HepG2 (cell line): Measurements from ENCODE around the gene SEPHS1. TPM values are rescaled to one million over a fixed set of nuclear protein-coding genes. Genes with fewer than 3 reads are reported as not detected.

Source experiments
- CENPBD1 ChIP-seq: sonication (generic); formaldehyde crosslinking; IDR thresholded peaks from 2 replicates; pipeline ENCODE4 v1.8.0; 2022; ENCODE audit warnings: missing genetic modification reagents, low read depth, mild to moderate bottlenecking, borderline replicate concordance
- FOSL2 ChIP-seq: sonication (generic); formaldehyde crosslinking; IDR thresholded peaks from 2 replicates; pipeline ENCODE4 v1.4.0; 2020; ENCODE audit warnings: missing genetic modification reagents
- HDAC6 ChIP-seq: fragments of 200-600 bp; sonication (generic); IDR thresholded peaks from 2 replicates; pipeline ENCODE4 v1.7.0; 2017; ENCODE audit warnings: mild to moderate bottlenecking, antibody characterized with exemption, low read length, low read depth
- KIAA2018 ChIP-seq: sonication (generic); formaldehyde crosslinking; IDR thresholded peaks from 2 replicates; pipeline ENCODE4 v1.5.0; 2020; ENCODE audit warnings: mild to moderate bottlenecking, missing genetic modification reagents, borderline replicate concordance
- MTA3 ChIP-seq: sonication (generic); formaldehyde crosslinking; IDR thresholded peaks from 2 replicates; pipeline ENCODE4 v1.4.0; 2020; ENCODE audit warnings: missing genetic modification reagents
- POLR2A ChIP-seq, 2 experiments: IDR thresholded peaks; 2 replicates each; pipeline ENCODE4 v1.6.1; 2011; ENCODE audit warnings: low read depth in 2 of 2, low read length in 2 of 2, mild to moderate bottlenecking in 1 of 2, moderate library complexity in 1 of 2; ENCODE audit not compliant: insufficient read depth in 1 of 2
- PRMT3 ChIP-seq: sonication (generic); formaldehyde crosslinking; IDR thresholded peaks from 2 replicates; pipeline ENCODE4 v1.8.1; 2022; ENCODE audit warnings: low read depth, mild to moderate bottlenecking, moderate library complexity, missing genetic modification reagents, borderline replicate concordance
- SAP130 ChIP-seq: IDR thresholded peaks from 2 replicates; pipeline ENCODE4 v1.6.1; 2016; ENCODE audit warnings: low read depth
- ZBED4 ChIP-seq: sonication (generic); formaldehyde crosslinking; IDR thresholded peaks from 2 replicates; pipeline ENCODE4 v1.4.0; 2020; ENCODE audit warnings: missing genetic modification reagents, borderline replicate concordance
- ZNF362 ChIP-seq: sonication (generic); formaldehyde crosslinking; IDR thresholded peaks from 2 replicates; pipeline ENCODE4 v1.4.0; 2020; ENCODE audit warnings: missing genetic modification reagents, mild to moderate bottlenecking, borderline replicate concordance
- ZNF550 ChIP-seq: sonication (generic); formaldehyde crosslinking; IDR thresholded peaks from 2 replicates; pipeline ENCODE4 v1.4.0; 2020; ENCODE audit warnings: mild to moderate bottlenecking, missing genetic modification reagents, borderline replicate concordance
- ZNF564 ChIP-seq: sonication (generic); formaldehyde crosslinking; IDR thresholded peaks from 2 replicates; pipeline ENCODE4 v1.8.1; 2023; ENCODE audit warnings: mild to moderate bottlenecking, missing genetic modification reagents
- ZNF607 ChIP-seq: sonication (generic); formaldehyde crosslinking; IDR thresholded peaks from 2 replicates; pipeline ENCODE4 v1.5.1; 2020; ENCODE audit warnings: missing genetic modification reagents, mild to moderate bottlenecking, borderline replicate concordance
- ZNF678 ChIP-seq: sonication (generic); formaldehyde crosslinking; IDR thresholded peaks from 2 replicates; pipeline ENCODE4 v1.4.0; 2020; ENCODE audit warnings: mild to moderate bottlenecking, missing genetic modification reagents
- polyA plus RNA-seq, 8 experiments: library from polyadenylated mRNA; depleted of rRNA in 3 of 8; stranded (reverse) in 7 of 8; unstranded in 1 of 8; fragments of >200 nt; fragmentation: Illumina TruSeq in 4 of 8; extraction: Trizol in 4 of 8; gene quantifications; 2 replicates each; pipeline versions ENCODE4 v1.2.1 to v1.2.3, GENCODE V29; 2011 to 2016; ENCODE audit warnings: low read depth in 4 of 8, missing spikeins in 1 of 8, mixed read lengths in 1 of 8; ENCODE audit not compliant: insufficient read depth in 1 of 8
- total RNA-seq, 5 experiments: library from RNA; depleted of rRNA; stranded (reverse); fragments of >200 nt; fragmentation: Illumina TruSeq; extraction: Trizol; gene quantifications; 2 replicates each; pipeline ENCODE4 v1.2.3, GENCODE V29; 2016; ENCODE audit warnings: low read depth in 1 of 5

SEPHS1 gene
- total and polyA plus RNA-seq, 2 of the 13 experiments (the other 11 are each of a cell fraction or from before 2014, with no cell fraction given), result 57.8 to 61.5 TPM

GRCh38 chr10:13371897-13372470, 23.9 kb upstream of the SEPHS1 start (continued):
- TF ChIP-seq KIAA2018 (no peak), ZBED4 (CRISPR knock-in tag) (0 out of 2 replicates have a peak, but pooled peaks have one; percentile 44), HDAC6 (no peak), ZNF550 (CRISPR knock-in tag) (no peak), MTA3 (CRISPR knock-in tag) (no peak), POLR2A (IDR thresholded peaks at IDR 0.05; ENCODE audit: insufficient read depth in 1 of 2, low read depth in 2 of 2, low read length in 2 of 2) (no peak), CENPBD1 (CRISPR knock-in tag) (no peak), ZNF678 (CRISPR knock-in tag) (no peak), FOSL2 (CRISPR knock-in tag) (no peak), ZNF607 (no peak), PRMT3 (no peak), ZNF564 (no peak), ZNF362 (CRISPR knock-in tag) (peak; percentile 52; the same call in 1 of the 2 replicates), SAP130 (CRISPR knock-in tag) (0 out of 2 replicates have a peak, but pooled peaks have one; percentile 22)
